K562 (cell line): ENCODE data around the gene LMO7. TPM values are rescaled to one million over a fixed set of nuclear protein-coding genes. Genes with fewer than 3 reads are reported as not detected.

Source experiments
- ATAC-seq: fragments of 200-7000 bp; cut with Tn5 transposase; 3 replicates; pipeline ENCODE4 v1.9.1; 2020; ENCODE audit warnings: moderate library complexity
- BruUV-seq: library from RNA; stranded (reverse); fragments of 400-500 nt; replicated peaks from 2 replicates; lab custom pipeline; 2021; lab: Mats Ljungman, UMichigan
- CTCF ChIA-PET: fragments of 300-600 bp; formaldehyde crosslinking; extraction: SDS; loops from one replicate; lab custom pipeline; 2021; ENCODE audit warnings: low intra/inter-chr PET ratio; lab: Yijun Ruan, JAX
- POLR2A ChIA-PET: fragments of 300-600, 350-650 bp; sonication (Branson Sonifier 250); formaldehyde crosslinking; extraction: SDS; loops from one replicate; lab custom pipeline; 2021; ENCODE audit warnings: antibody characterized with exemption, inconsistent platforms; lab: Yijun Ruan, JAX
- DNase-seq, 4 experiments: peaks; one replicate each; pipeline versions ENCODE4 v3.0.0 to v3.0.0-alpha.2; 2011 to 2018; ENCODE audit warnings: low spot score in 3 of 4, mixed read lengths in 3 of 4; ENCODE audit errors: extremely low read depth in 1 of 4
- FAIRE-seq: peaks from 2 replicates; lab custom pipeline; 2011; peaks lifted over from hg19 to GRCh38; lab: Jason Lieb, UNC
- H2AFZ ChIP-seq: 2 replicates; pipeline ENCODE4 v1.6.0; 2011; ENCODE audit warnings: low read depth, low read length, control low read depth, inconsistent platforms
- H3K27ac ChIP-seq: fragments of 200-600 bp; 3 replicates; pipeline ENCODE4 v1.8.0; 2011; ENCODE audit warnings: low read depth, mild to moderate bottlenecking, control low read depth, inconsistent platforms, low read length, moderate library complexity, mixed read lengths; ENCODE audit errors: extremely low read depth
- H3K27me3 ChIP-seq, 2 experiments: fragments of 300-600 bp in 1 of 2; 2 replicates in 1 of 2; 3 replicates in 1 of 2; pipeline versions ENCODE4 v1.6.0 to v1.8.0; 2011; ENCODE audit warnings: inconsistent platforms in 2 of 2, low read length in 2 of 2, mild to moderate bottlenecking in 1 of 2, mixed read lengths in 1 of 2, moderate library complexity in 1 of 2; ENCODE audit not compliant: control insufficient read depth in 2 of 2, insufficient read depth in 2 of 2
- H3K36me3 ChIP-seq: fragments of 300-600 bp; 3 replicates; pipeline ENCODE4 v1.8.0; 2011; ENCODE audit warnings: mild to moderate bottlenecking, low read length, inconsistent platforms; ENCODE audit not compliant: control insufficient read depth, insufficient read depth
- H3K4me1 ChIP-seq, 2 experiments: fragments of 200-600 bp in 1 of 2; replicated peaks in 1 of 2; 2 replicates in 1 of 2; 3 replicates in 1 of 2; pipeline versions ENCODE4 v1.5.1 to v1.8.0; 2011; ENCODE audit warnings: inconsistent platforms in 2 of 2, low read length in 2 of 2, mild to moderate bottlenecking in 1 of 2, mixed read lengths in 1 of 2, moderate library complexity in 1 of 2; ENCODE audit not compliant: control insufficient read depth in 2 of 2, insufficient read depth in 2 of 2
- H3K4me2 ChIP-seq: 2 replicates; pipeline ENCODE4 v1.6.1; 2011; ENCODE audit warnings: low read length, control low read depth, inconsistent platforms, mixed read lengths; ENCODE audit not compliant: insufficient read depth
- H3K4me3 ChIP-seq: fragments of 200-600 bp; sonication (generic), shearing (Covaris generic); 2 replicates; pipeline ENCODE4 v1.5.1; 2016; ENCODE audit warnings: control low read depth, inconsistent platforms
- H3K79me2 ChIP-seq: fragments of 200-600 bp; 3 replicates; pipeline ENCODE4 v1.8.0; 2011; ENCODE audit warnings: low read length, inconsistent platforms; ENCODE audit not compliant: control insufficient read depth, insufficient read depth
- H3K9ac ChIP-seq, 2 experiments: 2 replicates each; pipeline versions ENCODE4 v1.6.0 to v1.6.1; 2011; ENCODE audit warnings: low read depth in 2 of 2, low read length in 2 of 2, control low read depth in 1 of 2, inconsistent platforms in 1 of 2, mild to moderate bottlenecking in 1 of 2, mixed read lengths in 1 of 2; ENCODE audit not compliant: insufficient read depth in 1 of 2
- H3K9me1 ChIP-seq: one replicate; pipeline ENCODE4 v1.6.0; 2011; ENCODE audit warnings: inconsistent platforms, mild to moderate bottlenecking, low read length, moderate library complexity; ENCODE audit not compliant: control insufficient read depth, insufficient read depth
- H3K9me3 ChIP-seq: replicated peaks from 2 replicates; pipeline ENCODE4 v1.5.1; 2011; ENCODE audit warnings: low read depth, low read length, inconsistent platforms; ENCODE audit not compliant: control insufficient read depth, insufficient read depth
- H4K20me1 ChIP-seq: replicated peaks from 2 replicates; pipeline ENCODE4 v1.6.1; 2011; ENCODE audit warnings: low read length, inconsistent platforms, mixed read lengths; ENCODE audit not compliant: control insufficient read depth, insufficient read depth
- DACH1 ChIP-seq: fragments of 450-650 bp; IDR thresholded peaks from 2 replicates; pipeline ENCODE4 v1.6.1; 2018; ENCODE audit not compliant: partially characterized antibody
- EGR1 ChIP-seq: fragments of 450-650 bp; conservative IDR thresholded peaks from 2 replicates; pipeline ENCODE4 v1.6.1; 2017; ENCODE audit warnings: mild to moderate bottlenecking
- ETS1 ChIP-seq: conservative IDR thresholded peaks from 2 replicates; pipeline ENCODE4 v1.6.1; 2011; ENCODE audit warnings: low read depth, mild to moderate bottlenecking, low read length; ENCODE audit not compliant: control insufficient read depth
- GATAD2A ChIP-seq: fragments of 450-650 bp; IDR thresholded peaks from 2 replicates; pipeline ENCODE4 v1.6.1; 2017
- MBD1 ChIP-seq: fragments of 250-450 bp; sonication (Bioruptor Pico); IDR thresholded peaks from 2 replicates; pipeline ENCODE4 v1.8.0; 2022; ENCODE audit warnings: inconsistent platforms
- MEF2D ChIP-seq: conservative IDR thresholded peaks from 2 replicates; pipeline ENCODE4 v1.6.1; 2016; ENCODE audit warnings: low read depth, missing genetic modification characterization, missing compliant biosample characterization
- MYBL2 ChIP-seq, 2 experiments: fragments of 450-650 bp in 1 of 2; sonication (generic) in 1 of 2; formaldehyde crosslinking in 1 of 2; IDR thresholded peaks; 2 replicates each; pipeline versions ENCODE4 v1.6.1 to v1.8.1; 2017 to 2022; ENCODE audit warnings: borderline replicate concordance in 1 of 2, inconsistent platforms in 1 of 2, low read depth in 1 of 2, mild to moderate bottlenecking in 1 of 2, missing genetic modification reagents in 1 of 2, moderate library complexity in 1 of 2
- NCOA6 ChIP-seq: fragments of 450-650 bp; IDR thresholded peaks from 2 replicates; pipeline ENCODE4 v1.6.1; 2017; ENCODE audit warnings: mild to moderate bottlenecking
- TAF7 ChIP-seq: fragments of 450-650 bp; IDR thresholded peaks from 2 replicates; pipeline ENCODE4 v1.6.1; 2016; ENCODE audit warnings: missing genetic modification characterization, missing compliant biosample characterization
- USF2 ChIP-seq: sonication (generic); formaldehyde crosslinking; IDR thresholded peaks from 2 replicates; pipeline ENCODE4 v1.5.0; 2020; ENCODE audit warnings: missing genetic modification reagents
- ZNF766 ChIP-seq: fragments of 200-800 bp; sonication (Bioruptor generic); conservative IDR thresholded peaks from 2 replicates; pipeline ENCODE4 v1.6.1; 2016; ENCODE audit warnings: missing genetic modification characterization, missing compliant biosample characterization
- WGBS: fragments of 100-300 bp; shearing (Covaris generic); methylation state at CpG from one replicate; pipeline ENCODE4 v1.1.6; 2016; ENCODE audit warnings: low coverage, mixed read lengths; ENCODE audit not compliant: insufficient coverage; ENCODE audit errors: missing lambda C conversion rate; 5-methylcytosine and 5-hydroxymethylcytosine counted together
- in situ Hi-C: fragments of 300-500 bp; cut with MboI; formaldehyde crosslinking; loops from 4 replicates; pipeline ENCODE4 v1.15.0; 2018; ENCODE audit warnings: inconsistent platforms, mixed read lengths
- intact Hi-C: fragments of 100-400 bp; cut with micrococcal nuclease; formaldehyde crosslinking; loops from 2 replicates; pipeline ENCODE4 v1.14.2; 2022
- polyA plus RNA-seq, 8 experiments: library from polyadenylated mRNA; depleted of rRNA in 4 of 8; stranded (reverse) in 5 of 8; unstranded in 3 of 8; fragments of >200 nt; fragmentation: Nextera tagmentation in 2 of 8; fragmentation: Illumina TruSeq in 1 of 8; extraction: Ambion mirVana in 2 of 8; extraction: Trizol in 1 of 8; gene quantifications; 2 replicates each; pipeline versions ENCODE4 v1.2.1 to v1.2.3, GENCODE V29; 2011 to 2014; ENCODE audit warnings: inconsistent platforms in 1 of 8, missing spikeins in 1 of 8
- total RNA-seq, 7 experiments: library from RNA; depleted of rRNA in 6 of 7; stranded (reverse); fragments of >200 nt in 6 of 7; fragmentation: Illumina TruSeq in 2 of 7; extraction: Trizol in 2 of 7; gene quantifications; 2 replicates each; pipeline versions ENCODE4 v1.2.1 to v1.2.3, GENCODE V29; 2011 to 2021; ENCODE audit warnings: low replicate concordance in 1 of 7

LMO7 gene
- total and polyA plus RNA-seq, 9 of the 15 experiments (the other 6 are each of a cell fraction or from before 2014, with no cell fraction given): 0.42 to 4.3 (median 1.7) TPM

- DNase-seq (no peak), FAIRE-seq (no peak), ATAC-seq (no peak)
- Histone ChIP-seq H3K27ac (no peak overlapping the region), H3K36me3 (no peaks in the 10 kb centered on the region), H3K4me1 (no peaks in the 10 kb centered on the region), H3K79me2 (no peaks in the 10 kb centered on the region), H3K9ac (no peak overlapping the region), H3K4me3 (no peak overlapping the region), H3K9me3 (no peaks in the 10 kb centered on the region), H3K9me1 (no peaks in the 10 kb centered on the region), H3K27me3 (no peaks in the 10 kb centered on the region), H3K4me2 (no peak overlapping the region), H2AFZ (no peak overlapping the region)
- CTCF ChIA-PET: no interaction called here
- BruUV-seq: no TSS peak
- in situ Hi-C loops: loop anchor here (10.0 to 25.0 kb wide), 2 partner anchors 784 to 1221 kb away; no protein-coding TSS in a partner anchor
- intact Hi-C loops: loop anchor here (10.0 kb wide), 1 partner anchor 324 kb away; no protein-coding TSS in a partner anchor
- POLR2A ChIA-PET: no interaction called here
- WGBS: 0% methylated on average over 1 of the region's 1 CpG
- TF ChIP-seq NCOA6 (no peak), MEF2D (tag) (no peak), MBD1 (CRISPR knock-in tag) (no peak), TAF7 (tag) (no peak), USF2 (CRISPR knock-in tag) (no peak), ZNF766 (CRISPR knock-in tag) (no peak), ETS1 (no peak), MYBL2 (IDR thresholded peaks at IDR 0.05; ENCODE audit: low read depth) (no peak), MYBL2 (CRISPR knock-in tag; IDR thresholded peaks at IDR 0.05; ENCODE audit: borderline replicate concordance) (no peak), EGR1 (no peak), GATAD2A (no peak), DACH1 (no peak)
- TF ChIP-seq, all 486 proteins: peak for 0
- H4K20me1 ChIP-seq: no peaks in the 10 kb centered on the region
These were observed 55.1 kb downstream of the LMO7 start for GRCh38 chr13:75691183-75691582.
